Measurements from ENCODE around the gene BAZ2B.
"Not testable (repeated sequence)": the region's sequence is repeated elsewhere in the genome, so short reads cannot be mapped to it uniquely, and the experiment has no call there.

Gene BAZ2B

GRCh38 chr2:159637240-159637639 lies 20.9 kb upstream of the BAZ2B start:
- Histone ChIP-seq H3K4me1 (ENCODE audit: insufficient read depth, low read length) (no peaks in the 10 kb centered on the region), H3K27me3 (ENCODE audit: insufficient read depth, low read length) (no peaks in the 10 kb centered on the region), H3K36me3 (ENCODE audit: insufficient read depth, low read length) (no peaks in the 10 kb centered on the region), H3K9me3 (ENCODE audit: low read length) (no peaks in the 10 kb centered on the region), H3K4me3 (ENCODE audit: low read length) (no peak overlapping the region), H2AFZ (ENCODE audit: low read depth, low read length) (no peak overlapping the region)

GRCh38 chr2:159635006-159635789 lies 18.9 kb upstream of the BAZ2B start:
- H3K27me3 ChIP-seq (ENCODE audit: insufficient read depth, low read length), result no peaks in the 10 kb centered on the region
- H3K9me3 ChIP-seq (ENCODE audit: low read length), result peaks cover 3% of the 10 kb centered on the region
- no peak overlapping the region for H3K4me3 ChIP-seq (ENCODE audit: low read length)
- H3K36me3 ChIP-seq (ENCODE audit: insufficient read depth, low read length), result no peaks in the 10 kb centered on the region
- H3K4me1 ChIP-seq (ENCODE audit: insufficient read depth, low read length), result no peaks in the 10 kb centered on the region
- H2AFZ ChIP-seq (ENCODE audit: low read depth, low read length), result no peak overlapping the region

- H3K36me3 ChIP-seq (ENCODE audit: insufficient read depth, low read length), result no peaks in the 10 kb centered on the region
- no peaks in the 10 kb centered on the region for H3K27me3 ChIP-seq (ENCODE audit: insufficient read depth, low read length)
- H3K9me3 ChIP-seq (ENCODE audit: low read length), result peaks cover 3% of the 10 kb centered on the region
- H3K4me3 ChIP-seq (ENCODE audit: low read length), result no peak overlapping the region
- H2AFZ ChIP-seq (ENCODE audit: low read depth, low read length), result no peak overlapping the region
- no peaks in the 10 kb centered on the region for H3K4me1 ChIP-seq (ENCODE audit: insufficient read depth, low read length)
Measured at GRCh38 chr2:159633219-159633618, 16.9 kb upstream of the BAZ2B start.

- not testable (repeated sequence) for H3K9me3 ChIP-seq (ENCODE audit: low read length); H2AFZ ChIP-seq (ENCODE audit: low read depth, low read length); H3K36me3 ChIP-seq (ENCODE audit: insufficient read depth, low read length); H3K27me3 ChIP-seq (ENCODE audit: insufficient read depth, low read length); H3K4me1 ChIP-seq (ENCODE audit: insufficient read depth, low read length); H3K4me3 ChIP-seq (ENCODE audit: low read length)
Measured at GRCh38 chr2:159625628-159626027, 9.3 kb upstream of the BAZ2B start.

GRCh38 chr2:159623436-159623835 lies 7.1 kb upstream of the BAZ2B start:
- no peaks in the 10 kb centered on the region for H3K9me3 ChIP-seq (ENCODE audit: low read length)
- no peak overlapping the region for H2AFZ ChIP-seq (ENCODE audit: low read depth, low read length)
- H3K27me3 ChIP-seq (ENCODE audit: insufficient read depth, low read length), result no peaks in the 10 kb centered on the region
- H3K4me3 ChIP-seq (ENCODE audit: low read length), result no peak overlapping the region
- no peaks in the 10 kb centered on the region for H3K36me3 ChIP-seq (ENCODE audit: insufficient read depth, low read length)
- peaks cover 4% of the 10 kb centered on the region for H3K4me1 ChIP-seq (ENCODE audit: insufficient read depth, low read length)

- no peaks in the 10 kb centered on the region for H3K27me3 ChIP-seq (ENCODE audit: insufficient read depth, low read length)
- H3K9me3 ChIP-seq (ENCODE audit: low read length), result no peaks in the 10 kb centered on the region
- H3K36me3 ChIP-seq (ENCODE audit: insufficient read depth, low read length), result no peaks in the 10 kb centered on the region
Measured at GRCh38 chr2:159622966-159623365, 6.6 kb upstream of the BAZ2B start.

GRCh38 chr2:159620796-159621195 lies 4.4 kb upstream of the BAZ2B start:
- H3K4me1 ChIP-seq (ENCODE audit: insufficient read depth, low read length), result peaks cover 15% of the 10 kb centered on the region
- no peaks in the 10 kb centered on the region for H3K36me3 ChIP-seq (ENCODE audit: insufficient read depth, low read length)
- no peak overlapping the region for H2AFZ ChIP-seq (ENCODE audit: low read depth, low read length)
- no peak overlapping the region for H3K4me3 ChIP-seq (ENCODE audit: low read length)
- H3K27me3 ChIP-seq (ENCODE audit: insufficient read depth, low read length), result no peaks in the 10 kb centered on the region
- no peaks in the 10 kb centered on the region for H3K9me3 ChIP-seq (ENCODE audit: low read length)

More at GRCh38 chr2:159622966-159623365, 6.6 kb upstream of the BAZ2B start:
- peaks cover 6% of the 10 kb centered on the region for H3K4me1 ChIP-seq (ENCODE audit: insufficient read depth, low read length)
- no peak overlapping the region for H3K4me3 ChIP-seq (ENCODE audit: low read length)
- H2AFZ ChIP-seq (ENCODE audit: low read depth, low read length), result no peak overlapping the region

GRCh38 chr2:159617646-159618045 lies 1.3 kb upstream of the BAZ2B start:
- Histone ChIP-seq H3K9me3 (ENCODE audit: low read length) (no peaks in the 10 kb centered on the region), H3K36me3 (ENCODE audit: insufficient read depth, low read length) (no peaks in the 10 kb centered on the region), H3K4me3 (ENCODE audit: low read length) (peak overlapping the region; percentile 98), H3K4me1 (ENCODE audit: insufficient read depth, low read length) (peaks cover 23% of the 10 kb centered on the region), H3K27me3 (ENCODE audit: insufficient read depth, low read length) (no peaks in the 10 kb centered on the region), H2AFZ (ENCODE audit: low read depth, low read length) (no peak overlapping the region)

GRCh38 chr2:159617100-159617499 lies 752 bp upstream of the BAZ2B start:
- Histone ChIP-seq H3K36me3 (ENCODE audit: insufficient read depth, low read length) (no peaks in the 10 kb centered on the region), H3K9me3 (ENCODE audit: low read length) (no peaks in the 10 kb centered on the region), H3K4me1 (ENCODE audit: insufficient read depth, low read length) (peaks cover 28% of the 10 kb centered on the region), H3K27me3 (ENCODE audit: insufficient read depth, low read length) (no peaks in the 10 kb centered on the region), H2AFZ (ENCODE audit: low read depth, low read length) (no peak overlapping the region), H3K4me3 (ENCODE audit: low read length) (peak overlapping the region; percentile 98)

- Histone ChIP-seq H3K27me3 (ENCODE audit: insufficient read depth, low read length) (no peaks in the 10 kb centered on the region), H3K9me3 (ENCODE audit: low read length) (no peaks in the 10 kb centered on the region), H2AFZ (ENCODE audit: low read depth, low read length) (no peak overlapping the region), H3K4me3 (ENCODE audit: low read length) (peak overlapping the region; percentile 98), H3K4me1 (ENCODE audit: insufficient read depth, low read length) (peaks cover 39% of the 10 kb centered on the region), H3K36me3 (ENCODE audit: insufficient read depth, low read length) (no peaks in the 10 kb centered on the region)
Measured at GRCh38 chr2:159615367-159616285, 722 bp downstream of the BAZ2B start.

- peaks cover 46% of the 10 kb centered on the region for H3K4me1 ChIP-seq (ENCODE audit: insufficient read depth, low read length)
- H2AFZ ChIP-seq (ENCODE audit: low read depth, low read length), result peak overlapping the region; percentile 59
- peak overlapping the region; percentile 98 for H3K4me3 ChIP-seq (ENCODE audit: low read length)
- no peaks in the 10 kb centered on the region for H3K27me3 ChIP-seq (ENCODE audit: insufficient read depth, low read length)
- no peaks in the 10 kb centered on the region for H3K9me3 ChIP-seq (ENCODE audit: low read length)
- no peaks in the 10 kb centered on the region for H3K36me3 ChIP-seq (ENCODE audit: insufficient read depth, low read length)
Measured at GRCh38 chr2:159614534-159615366, 1.6 kb downstream of the BAZ2B start.

- no peaks in the 10 kb centered on the region for H3K27me3 ChIP-seq (ENCODE audit: insufficient read depth, low read length)
- no peak overlapping the region for H2AFZ ChIP-seq (ENCODE audit: low read depth, low read length)
- H3K4me1 ChIP-seq (ENCODE audit: insufficient read depth, low read length), result peaks cover 49% of the 10 kb centered on the region
- no peaks in the 10 kb centered on the region for H3K36me3 ChIP-seq (ENCODE audit: insufficient read depth, low read length)
- H3K4me3 ChIP-seq (ENCODE audit: low read length), result peak overlapping the region; percentile 98
- no peaks in the 10 kb centered on the region for H3K9me3 ChIP-seq (ENCODE audit: low read length)
Measured at GRCh38 chr2:159613651-159614285, 2.6 kb downstream of the BAZ2B start.
